GM21423 (cell line): ENCODE results near the gene PFKP.

ENCODE experiments used
- ATAC-seq: cut with Tn5 transposase; IDR thresholded peaks from one replicate; pipeline ENCODE4 v1.9.1; 2021; ENCODE audit warnings: mild to moderate bottlenecking, moderate library complexity; ENCODE audit not compliant: unreplicated experiment

The PFKP gene

GRCh38 chr10:3129581-3130340, 62.4 kb downstream of the PFKP start:
- no peak for ATAC-seq

DNA sequence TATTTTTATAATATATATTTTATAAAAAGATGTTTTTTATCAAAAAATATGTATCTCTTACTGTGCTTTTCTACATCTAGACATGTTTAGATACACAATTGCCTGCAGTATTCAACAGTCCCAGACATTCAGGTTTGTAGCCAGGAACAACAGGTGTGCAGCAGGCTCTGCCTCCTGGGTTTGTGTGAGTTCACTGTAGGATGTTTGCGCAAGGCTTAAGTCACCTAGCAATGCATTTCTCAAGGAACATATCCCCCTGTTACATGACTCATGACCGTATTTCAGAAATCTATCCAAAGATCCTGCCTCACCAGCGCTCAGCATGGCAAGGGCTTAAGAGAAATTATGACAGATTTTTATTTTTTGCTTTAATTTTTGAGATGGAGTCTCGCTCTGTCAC, 63.8 kb downstream of the PFKP start:
- ATAC-seq: no peak

DNA sequence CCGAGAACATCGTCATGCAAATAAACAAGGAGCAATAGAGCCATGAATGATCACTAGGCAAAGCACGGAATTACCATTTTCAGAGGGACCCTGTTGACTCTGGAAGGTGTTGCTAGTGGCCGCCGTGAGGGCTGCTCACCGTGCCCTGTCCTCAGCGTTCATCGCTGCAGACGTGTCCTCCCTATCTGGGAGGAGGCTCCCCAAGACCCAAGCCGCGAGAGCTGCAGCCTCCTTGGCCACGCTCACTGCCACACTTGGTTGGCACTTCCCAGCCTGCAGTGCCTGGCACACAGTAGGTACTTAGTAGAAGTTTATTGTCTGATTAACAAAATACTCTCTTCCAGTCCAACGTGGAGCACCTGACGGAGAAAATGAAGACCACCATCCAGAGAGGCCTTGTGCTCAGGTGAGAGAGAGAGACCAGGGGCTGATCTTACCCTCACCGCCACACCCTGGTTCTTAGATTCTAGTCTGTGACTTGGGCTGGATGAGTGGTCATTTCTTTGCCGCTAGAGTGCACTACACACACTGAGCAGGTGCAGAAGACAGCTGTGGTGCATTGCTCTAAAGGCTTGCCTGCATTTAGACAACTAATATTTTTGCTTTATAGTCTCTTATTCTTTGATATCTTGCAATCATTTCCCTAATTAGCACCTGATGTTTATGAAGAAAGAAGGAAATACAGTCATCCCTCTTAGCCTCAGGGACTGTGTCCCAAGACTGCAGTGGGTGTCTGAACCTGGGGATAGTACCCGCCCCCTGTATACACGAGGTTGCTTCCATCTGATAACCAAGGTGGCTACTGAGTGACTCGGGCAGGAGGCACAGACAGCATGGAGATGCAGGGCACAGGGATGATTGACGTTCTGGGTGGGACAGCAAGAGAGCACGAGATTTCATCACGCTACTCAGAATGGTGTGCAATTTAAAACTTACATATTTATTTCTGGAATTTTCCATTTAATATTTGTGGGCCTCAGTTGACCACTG, 65.0 kb downstream of the PFKP start:
- ATAC-seq: no peak

GRCh38 chr10:3133948-3134347, 66.6 kb downstream of the PFKP start:
- ATAC-seq: no peak

DNA sequence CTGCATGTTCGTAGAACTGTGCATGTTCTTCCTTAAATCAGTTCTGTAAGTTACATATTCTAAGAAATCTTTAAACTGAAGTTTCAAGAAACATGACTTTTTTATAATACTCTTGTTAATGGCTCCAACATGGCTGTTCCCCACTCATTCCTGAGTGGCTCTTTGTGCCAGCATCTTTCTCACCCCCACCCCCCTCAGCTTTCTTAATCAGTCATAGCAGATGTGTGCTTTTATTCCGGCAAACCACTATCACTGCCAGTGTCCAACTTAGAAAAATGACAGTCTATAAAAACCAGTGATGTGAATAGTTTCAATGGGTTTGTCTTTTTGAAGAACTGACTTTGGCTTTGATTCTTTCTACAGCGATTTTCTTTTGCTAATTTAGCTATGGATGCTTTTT, 67.7 kb downstream of the PFKP start:
- no peak for ATAC-seq

GRCh38 chr10:3136336-3136735, 69.0 kb downstream of the PFKP start:
- ATAC-seq: no peak

GRCh38 chr10:3136763-3137611, 69.6 kb downstream of the PFKP start:
- no peak for ATAC-seq

DNA sequence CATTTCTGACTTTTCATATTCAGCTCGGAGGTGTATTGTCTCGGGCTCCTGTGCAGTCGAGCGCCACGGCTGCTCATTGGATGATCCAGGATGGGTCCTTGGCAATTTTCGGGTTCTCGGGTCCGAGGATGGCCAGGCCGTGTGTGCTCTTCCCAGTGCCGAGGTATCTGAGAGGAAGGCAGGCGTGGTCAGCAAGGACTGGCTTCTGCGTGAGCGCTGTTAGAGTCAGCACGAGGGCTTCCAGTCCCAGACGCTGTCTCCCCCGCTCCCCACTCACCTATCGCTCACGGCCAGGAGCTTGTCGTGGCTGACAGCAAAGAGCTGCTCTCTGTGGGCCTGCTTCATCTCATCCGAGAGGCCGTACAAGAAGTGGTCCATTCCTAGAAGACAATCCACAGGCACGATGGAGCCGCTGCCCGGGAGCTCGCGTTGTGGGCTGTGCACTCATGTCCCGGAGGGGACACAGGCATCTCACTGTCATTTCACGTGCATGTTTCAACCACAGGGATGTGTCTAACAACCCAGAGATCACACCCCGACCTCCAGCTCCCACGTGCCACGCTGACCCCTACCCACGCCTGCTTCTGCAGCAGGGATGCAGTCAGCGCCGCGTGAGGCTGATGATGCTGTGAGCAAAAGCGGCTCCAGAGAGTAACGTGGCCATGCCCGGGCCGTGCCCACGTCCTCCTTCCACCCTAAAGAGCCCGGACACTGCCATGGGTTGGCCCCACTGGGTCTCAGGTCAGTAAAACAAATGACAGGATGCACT, 70.8 kb downstream of the PFKP start:
- no peak for ATAC-seq

GRCh38 chr10:3139216-3139910, 72.0 kb downstream of the PFKP start:
- no peak for ATAC-seq

DNA sequence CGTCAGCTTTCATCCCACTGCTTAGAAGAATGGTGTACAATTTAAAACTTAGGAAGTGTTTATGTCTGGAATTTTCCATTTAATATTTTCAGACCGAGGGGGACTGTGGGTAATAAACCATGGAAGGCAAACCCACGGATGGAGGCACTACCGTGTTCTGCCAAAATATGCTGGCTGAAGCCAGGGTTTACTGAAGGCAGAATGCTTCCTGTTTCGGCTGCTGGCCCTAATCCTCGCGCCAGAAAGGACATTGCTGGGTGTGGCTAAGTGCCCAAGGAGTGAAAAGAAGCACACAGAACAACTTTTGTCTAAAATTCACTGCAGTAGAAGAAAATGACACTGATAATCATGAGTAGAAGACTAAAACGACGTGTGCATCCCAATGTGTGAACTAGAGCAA, 72.9 kb downstream of the PFKP start:
- ATAC-seq: no peak

- no peak for ATAC-seq
Measured at GRCh38 chr10:3141351-3142005, 74.1 kb downstream of the PFKP start.

GRCh38 chr10:3142146-3142875, 75.0 kb downstream of the PFKP start:
- no peak for ATAC-seq

GRCh38 chr10:3143366-3143765, 76.0 kb downstream of the PFKP start:
- ATAC-seq: no peak

- ATAC-seq: no peak
Measured at GRCh38 chr10:3143791-3144434, 76.6 kb downstream of the PFKP start.

DNA sequence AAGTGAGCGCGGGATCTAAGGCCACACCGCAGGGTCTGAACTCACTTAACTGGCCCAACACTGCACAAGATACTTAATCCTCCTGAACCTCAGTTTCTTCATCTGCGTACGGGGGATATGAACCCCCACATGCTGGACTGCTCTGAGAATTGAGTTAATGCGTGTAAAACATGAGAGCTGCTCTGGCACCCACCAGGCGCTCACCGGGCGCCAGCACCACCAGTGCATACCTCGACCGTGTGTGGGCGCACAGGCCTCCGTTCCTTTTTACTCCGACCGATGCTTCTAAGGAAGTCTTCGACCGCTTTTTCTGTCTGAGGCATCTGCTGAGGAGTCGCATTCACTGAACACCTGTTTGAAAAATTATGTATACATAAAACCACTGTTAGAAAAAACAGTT, 78.0 kb downstream of the PFKP start:
- no peak for ATAC-seq

- no peak for ATAC-seq
Measured at GRCh38 chr10:3146289-3146688, 78.9 kb downstream of the PFKP start.

GRCh38 chr10:3147117-3147820, 79.9 kb downstream of the PFKP start:
- ATAC-seq: no peak
